Keratinocyte (primary cell): ENCODE data around the gene NAV3. TPM values are rescaled to one million over a fixed set of nuclear protein-coding genes. Genes with fewer than 3 reads are reported as not detected.

Experiments used
- DNase-seq: peaks from one replicate; pipeline ENCODE4 v3.0.0-alpha.2; 2011; ENCODE audit warnings: low read depth, missing footprints, low spot score
- FAIRE-seq: peaks from 2 replicates; lab custom pipeline; 2011; peaks lifted over from hg19 to GRCh38; lab: Jason Lieb, UNC
- H2AFZ ChIP-seq: 2 replicates; pipeline ENCODE4 v1.6.0; 2012; ENCODE audit warnings: low read length, control low read depth, inconsistent platforms; ENCODE audit not compliant: control insufficient read depth
- H3K27ac ChIP-seq: 2 replicates; pipeline ENCODE4 v1.5.1; 2011; ENCODE audit warnings: low read length; ENCODE audit not compliant: control insufficient read depth, insufficient read depth
- H3K27me3 ChIP-seq: 3 replicates; pipeline ENCODE4 v1.6.0; 2011; ENCODE audit warnings: low read length; ENCODE audit not compliant: control insufficient read depth, insufficient read depth; ENCODE audit errors: extremely low read depth
- H3K36me3 ChIP-seq, 2 experiments: 2 replicates in 1 of 2; 3 replicates in 1 of 2; pipeline ENCODE4 v1.5.1; 2011; ENCODE audit warnings: low read length in 2 of 2, mild to moderate bottlenecking in 1 of 2; ENCODE audit not compliant: control insufficient read depth in 2 of 2, insufficient read depth in 2 of 2; ENCODE audit errors: extremely low read depth in 1 of 2
- H3K4me1 ChIP-seq: 3 replicates; pipeline ENCODE4 v1.5.1; 2011; ENCODE audit warnings: low read length; ENCODE audit not compliant: control insufficient read depth, insufficient read depth; ENCODE audit errors: extremely low read depth
- H3K4me2 ChIP-seq: 3 replicates; pipeline ENCODE4 v1.6.0; 2011; ENCODE audit warnings: low read depth, low read length; ENCODE audit not compliant: control insufficient read depth, insufficient read depth; ENCODE audit errors: extremely low read depth
- H3K4me3 ChIP-seq, 3 experiments: fragments of 200-600 bp in 1 of 3; sonication (generic) in 1 of 3; 2 replicates in 2 of 3; 3 replicates in 1 of 3; pipeline ENCODE4 v1.5.1; 2011 to 2016; ENCODE audit warnings: low read length in 3 of 3, mild to moderate bottlenecking in 3 of 3, control low read depth in 2 of 3, inconsistent platforms in 1 of 3, low read depth in 1 of 3, mixed read lengths in 1 of 3, mixed run types in 1 of 3, moderate library complexity in 1 of 3; ENCODE audit not compliant: control insufficient read depth in 2 of 3, insufficient read depth in 2 of 3; ENCODE audit errors: extremely low read depth in 1 of 3
- H3K79me2 ChIP-seq: 2 replicates; pipeline ENCODE4 v1.6.0; 2012; ENCODE audit warnings: low read length; ENCODE audit not compliant: control insufficient read depth, insufficient read depth
- H3K9ac ChIP-seq: 3 replicates; pipeline ENCODE4 v1.6.0; 2011; ENCODE audit warnings: low read length; ENCODE audit not compliant: control insufficient read depth, insufficient read depth; ENCODE audit errors: extremely low read depth
- H3K9me1 ChIP-seq: 3 replicates; pipeline ENCODE4 v1.6.0; 2011; ENCODE audit warnings: low read length; ENCODE audit not compliant: control insufficient read depth, insufficient read depth; ENCODE audit errors: extremely low read depth
- H3K9me3 ChIP-seq: 2 replicates; pipeline ENCODE4 v1.5.1; 2012; ENCODE audit warnings: low read depth, low read length; ENCODE audit not compliant: control insufficient read depth
- H4K20me1 ChIP-seq: 3 replicates; pipeline ENCODE4 v1.6.0; 2011; ENCODE audit warnings: low read length; ENCODE audit not compliant: control insufficient read depth, insufficient read depth; ENCODE audit errors: extremely low read depth
- EZH2 ChIP-seq: IDR thresholded peaks from one replicate; pipeline ENCODE4 v1.6.1; 2012; ENCODE audit warnings: inconsistent platforms, mild to moderate bottlenecking, low read length, moderate library complexity
- dilution Hi-C: fragments of 300-500 bp; cut with MboI; formaldehyde crosslinking; loops from one replicate; pipeline ENCODE4 v1.7.0; 2020; ENCODE audit warnings: low sequenced_read_pairs; ENCODE audit not compliant: extremely low pct_ligation_motif_present
- polyA plus RNA-seq, 5 experiments: library from polyadenylated mRNA; depleted of rRNA in 3 of 5; stranded (reverse) in 3 of 5; stranded (forward) in 1 of 5; unstranded in 1 of 5; fragments of >200 nt; gene quantifications; 1 replicate in 1 of 5; 2 replicates in 3 of 5; 3 replicates in 1 of 5; pipeline versions ENCODE4 v1.2.1 to v1.2.3, GENCODE V29; 2011 to 2012; ENCODE audit warnings: missing spikeins in 2 of 5, low read depth in 1 of 5, low replicate concordance in 1 of 5
- TF ChIP-seq, protein P1 (sequence below), 3 experiments: IDR thresholded peaks in 1 of 3; conservative IDR thresholded peaks in 1 of 3; optimal IDR thresholded peaks in 1 of 3; 2 replicates in 2 of 3; 3 replicates in 1 of 3; pipeline versions ENCODE3 to v1.5.1; 2011; ENCODE audit warnings: low read length in 3 of 3, mild to moderate bottlenecking in 3 of 3, moderate library complexity in 2 of 3, control low read depth in 1 of 3, inconsistent platforms in 1 of 3; ENCODE audit not compliant: insufficient read depth in 2 of 3; ENCODE audit errors: extremely low read depth in 1 of 3

NAV3 gene
- polyA plus RNA-seq, 1 donor (not counting 4 experiments of a cell fraction or from before 2014, with no cell fraction given): 22.6 TPM

DNA sequence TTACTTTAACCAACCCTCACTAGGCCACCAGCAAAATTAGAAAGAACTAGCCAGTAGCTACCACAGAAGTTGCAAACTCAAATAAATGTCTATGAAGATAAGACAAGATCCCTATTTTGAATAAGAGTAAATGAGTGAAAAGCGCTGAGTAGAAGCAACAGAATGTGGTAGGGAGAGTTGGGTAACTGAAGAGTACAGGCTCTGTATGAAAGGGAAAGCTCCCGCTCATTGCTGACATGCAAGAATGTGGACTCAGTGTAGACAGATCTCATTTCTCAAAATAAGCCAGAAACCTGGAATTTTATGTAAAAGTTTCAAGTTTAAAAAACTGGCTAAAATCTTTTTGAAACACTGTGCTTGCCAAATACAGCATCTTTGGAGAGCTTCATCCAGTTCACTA is 63.9 kb downstream of the NAV3 start:
- H3K4me1 ChIP-seq: no peaks in the 10 kb centered on the region
- no peaks in the 10 kb centered on the region for H3K9me3 ChIP-seq
- dilution Hi-C loops: no loop called here
- H3K36me3 ChIP-seq: no peaks in the 10 kb centered on the region
- H3K27ac ChIP-seq: no peak overlapping the region
- H3K4me3 ChIP-seq: no peak overlapping the region
- FAIRE-seq (no peak), DNase-seq (no peak)
- H3K4me2 ChIP-seq: no peak overlapping the region
- TF ChIP-seq, protein P1, sequence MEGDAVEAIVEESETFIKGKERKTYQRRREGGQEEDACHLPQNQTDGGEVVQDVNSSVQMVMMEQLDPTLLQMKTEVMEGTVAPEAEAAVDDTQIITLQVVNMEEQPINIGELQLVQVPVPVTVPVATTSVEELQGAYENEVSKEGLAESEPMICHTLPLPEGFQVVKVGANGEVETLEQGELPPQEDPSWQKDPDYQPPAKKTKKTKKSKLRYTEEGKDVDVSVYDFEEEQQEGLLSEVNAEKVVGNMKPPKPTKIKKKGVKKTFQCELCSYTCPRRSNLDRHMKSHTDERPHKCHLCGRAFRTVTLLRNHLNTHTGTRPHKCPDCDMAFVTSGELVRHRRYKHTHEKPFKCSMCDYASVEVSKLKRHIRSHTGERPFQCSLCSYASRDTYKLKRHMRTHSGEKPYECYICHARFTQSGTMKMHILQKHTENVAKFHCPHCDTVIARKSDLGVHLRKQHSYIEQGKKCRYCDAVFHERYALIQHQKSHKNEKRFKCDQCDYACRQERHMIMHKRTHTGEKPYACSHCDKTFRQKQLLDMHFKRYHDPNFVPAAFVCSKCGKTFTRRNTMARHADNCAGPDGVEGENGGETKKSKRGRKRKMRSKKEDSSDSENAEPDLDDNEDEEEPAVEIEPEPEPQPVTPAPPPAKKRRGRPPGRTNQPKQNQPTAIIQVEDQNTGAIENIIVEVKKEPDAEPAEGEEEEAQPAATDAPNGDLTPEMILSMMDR (optimal IDR thresholded peaks at IDR 0.05 in 1 of 3, IDR thresholded peaks at IDR 0.05 in 1 of 3, conservative IDR thresholded peaks at IDR 0.05 in 1 of 3; ENCODE audit: extremely low read depth in 1 of 3, insufficient read depth in 2 of 3, low read length in 3 of 3): no peak
- no peak for TF ChIP-seq EZH2
- H3K9ac ChIP-seq: no peak overlapping the region
- no peaks in the 10 kb centered on the region for H4K20me1 ChIP-seq
- H2AFZ ChIP-seq: no peak overlapping the region
- H3K79me2 ChIP-seq: no peaks in the 10 kb centered on the region
- H3K27me3 ChIP-seq: no peaks in the 10 kb centered on the region
- no peaks in the 10 kb centered on the region for H3K9me1 ChIP-seq

- Histone ChIP-seq H3K4me1 (no peaks in the 10 kb centered on the region), H3K4me2 (no peak overlapping the region), H3K9me1 (no peaks in the 10 kb centered on the region), H3K36me3 (no peaks in the 10 kb centered on the region), H3K27me3 (no peaks in the 10 kb centered on the region), H3K4me3 (no peak overlapping the region), H3K27ac (no peak overlapping the region), H4K20me1 (no peaks in the 10 kb centered on the region), H2AFZ (no peak overlapping the region), H3K79me2 (no peaks in the 10 kb centered on the region), H3K9ac (no peak overlapping the region), H3K9me3 (no peaks in the 10 kb centered on the region)
- TF ChIP-seq, protein P1 (optimal IDR thresholded peaks at IDR 0.05 in 1 of 3, IDR thresholded peaks at IDR 0.05 in 1 of 3, conservative IDR thresholded peaks at IDR 0.05 in 1 of 3; ENCODE audit: extremely low read depth in 1 of 3, insufficient read depth in 2 of 3, low read length in 3 of 3): no peak
- TF ChIP-seq EZH2: no peak
- FAIRE-seq (no peak), DNase-seq (no peak)
- dilution Hi-C loops: no loop called here
Measured at GRCh38 chr12:77895699-77896098, 65.0 kb downstream of the NAV3 start.
